Ishikawa (cell line): ENCODE measurements around the gene CD47.

Experiments
- CEBPB ChIP-seq: IDR thresholded peaks from 2 replicates; pipeline ENCODE4 v1.6.1; 2012
- EP300 ChIP-seq: IDR thresholded peaks from 2 replicates; pipeline ENCODE4 v1.6.1; 2012; ENCODE audit warnings: borderline replicate concordance
- NFIC ChIP-seq: IDR thresholded peaks from 2 replicates; pipeline ENCODE4 v1.6.1; 2012
- RAD21 ChIP-seq: IDR thresholded peaks from 2 replicates; pipeline ENCODE4 v1.6.1; 2012; ENCODE audit warnings: low read depth
- TCF12 ChIP-seq: IDR thresholded peaks from 2 replicates; pipeline ENCODE4 v1.6.1; 2012; ENCODE audit warnings: low read depth
- YY1 ChIP-seq: IDR thresholded peaks from 2 replicates; pipeline ENCODE4 v1.6.1; 2012; ENCODE audit warnings: low read depth
- ZBTB7A ChIP-seq: IDR thresholded peaks from 2 replicates; pipeline ENCODE4 v1.6.1; 2012; ENCODE audit warnings: low read depth
- TF ChIP-seq, protein P1 (sequence below): IDR thresholded peaks from 2 replicates; pipeline ENCODE4 v1.6.1; 2012; ENCODE audit warnings: low read depth, mild to moderate bottlenecking

DNA sequence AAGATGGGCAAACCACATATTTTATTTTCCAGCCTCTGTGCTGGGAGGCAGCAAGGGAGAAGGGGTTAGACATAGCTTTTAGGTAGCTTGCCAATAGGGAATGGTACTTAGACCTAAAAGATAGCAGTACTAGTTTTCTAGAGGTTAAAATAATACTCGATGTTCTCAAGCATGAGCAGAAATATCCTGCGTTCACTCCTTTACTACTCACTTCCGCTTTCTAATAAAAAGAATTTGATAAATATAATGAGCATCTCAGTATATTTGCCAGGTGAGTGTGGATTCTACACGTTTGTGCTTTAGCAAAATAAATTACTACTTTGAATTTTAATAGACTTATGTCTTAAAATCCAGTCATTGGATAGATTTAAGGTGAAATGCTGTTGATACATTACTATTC is 39.4 kb upstream of the CD47 start:
- TF ChIP-seq YY1 (no peak), NFIC (no peak), RAD21 (no peak), CEBPB (no peak), EP300 (no peak), TCF12 (no peak), ZBTB7A (no peak)
- TF ChIP-seq, protein P1, sequence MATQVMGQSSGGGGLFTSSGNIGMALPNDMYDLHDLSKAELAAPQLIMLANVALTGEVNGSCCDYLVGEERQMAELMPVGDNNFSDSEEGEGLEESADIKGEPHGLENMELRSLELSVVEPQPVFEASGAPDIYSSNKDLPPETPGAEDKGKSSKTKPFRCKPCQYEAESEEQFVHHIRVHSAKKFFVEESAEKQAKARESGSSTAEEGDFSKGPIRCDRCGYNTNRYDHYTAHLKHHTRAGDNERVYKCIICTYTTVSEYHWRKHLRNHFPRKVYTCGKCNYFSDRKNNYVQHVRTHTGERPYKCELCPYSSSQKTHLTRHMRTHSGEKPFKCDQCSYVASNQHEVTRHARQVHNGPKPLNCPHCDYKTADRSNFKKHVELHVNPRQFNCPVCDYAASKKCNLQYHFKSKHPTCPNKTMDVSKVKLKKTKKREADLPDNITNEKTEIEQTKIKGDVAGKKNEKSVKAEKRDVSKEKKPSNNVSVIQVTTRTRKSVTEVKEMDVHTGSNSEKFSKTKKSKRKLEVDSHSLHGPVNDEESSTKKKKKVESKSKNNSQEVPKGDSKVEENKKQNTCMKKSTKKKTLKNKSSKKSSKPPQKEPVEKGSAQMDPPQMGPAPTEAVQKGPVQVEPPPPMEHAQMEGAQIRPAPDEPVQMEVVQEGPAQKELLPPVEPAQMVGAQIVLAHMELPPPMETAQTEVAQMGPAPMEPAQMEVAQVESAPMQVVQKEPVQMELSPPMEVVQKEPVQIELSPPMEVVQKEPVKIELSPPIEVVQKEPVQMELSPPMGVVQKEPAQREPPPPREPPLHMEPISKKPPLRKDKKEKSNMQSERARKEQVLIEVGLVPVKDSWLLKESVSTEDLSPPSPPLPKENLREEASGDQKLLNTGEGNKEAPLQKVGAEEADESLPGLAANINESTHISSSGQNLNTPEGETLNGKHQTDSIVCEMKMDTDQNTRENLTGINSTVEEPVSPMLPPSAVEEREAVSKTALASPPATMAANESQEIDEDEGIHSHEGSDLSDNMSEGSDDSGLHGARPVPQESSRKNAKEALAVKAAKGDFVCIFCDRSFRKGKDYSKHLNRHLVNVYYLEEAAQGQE, result no peak
